Adrenal gland (tissue), 12 donors: ENCODE data around the gene SIDT2. TPM values are rescaled to one million over a fixed set of nuclear protein-coding genes. Genes with fewer than 3 reads are reported as not detected.

Source experiments
- DNase-seq, 7 donors: peaks; one replicate each; pipeline ENCODE4 v3.0.0-alpha.2; 2019 to 2020
- H3K27ac ChIP-seq, 5 donors: fragments of 200-600 bp; sonication (generic) in 4 of 5; 1 replicate in 3 of 5; 2 replicates in 2 of 5; pipeline versions ENCODE4 v1.5.1 to v1.8.0; 2016 to 2020; ENCODE audit warnings: mild to moderate bottlenecking in 1 of 5
- H3K27me3 ChIP-seq: fragments of 200-600 bp; 2 replicates; pipeline ENCODE4 v1.8.0; 2021
- H3K36me3 ChIP-seq, 2 donors: fragments of 200-600 bp; replicated peaks in 1 of 2; 1 replicate in 1 of 2; 2 replicates in 1 of 2; pipeline versions ENCODE4 v1.5.1 to v1.8.0; 2018 to 2022
- H3K4me1 ChIP-seq, 2 donors: fragments of 200-600 bp; replicated peaks in 1 of 2; 1 replicate in 1 of 2; 2 replicates in 1 of 2; pipeline versions ENCODE4 v1.5.1 to v1.8.0; 2018 to 2021
- H3K4me3 ChIP-seq, 4 donors: fragments of 200-600 bp; sonication (generic) in 3 of 4; one replicate each; pipeline ENCODE4 v1.5.1; 2016 to 2018
- H3K9me3 ChIP-seq, 3 donors: fragments of 200-600 bp; sonication (generic) in 1 of 3; replicated peaks in 1 of 3; 1 replicate in 2 of 3; 2 replicates in 1 of 3; pipeline versions ENCODE4 v1.5.1 to v1.8.0; 2016 to 2021
- POLR2A ChIP-seq, 2 donors: fragments of 450-650 bp; IDR thresholded peaks; one replicate each; pipeline ENCODE4 v1.6.1; 2017; ENCODE audit warnings: antibody characterized with exemption in 2 of 2, mild to moderate bottlenecking in 2 of 2, moderate library complexity in 1 of 2
- WGBS, 4 donors: extraction: QIAGEN DNeasy Blood & Tissue Kit in 2 of 4; methylation state at CpG; one replicate each; pipeline versions ENCODE4 v1.1.5 to v1.1.7; 2013 to 2017; 5-methylcytosine and 5-hydroxymethylcytosine counted together
- intact Hi-C, 2 donors: fragments of 100-400 bp; cut with DNase I; formaldehyde crosslinking; loops; one replicate each; pipeline versions ENCODE4 v1.14.1 to v1.15.0; 2022 to 2023
- polyA plus RNA-seq, 3 donors: library from polyadenylated mRNA; stranded (reverse); fragments of 200-250 nt in 2 of 3; fragments of 350-450 nt in 1 of 3; fragmentation: Illumina TruSeq in 1 of 3; extraction: RNeasy Lipid Tissue Mini Kit (QIAGEN cat#74804) in 1 of 3; gene quantifications; one replicate each; pipeline ENCODE4 v1.2.3, GENCODE V29; 2013 to 2014
- total RNA-seq, 9 donors: library from RNA; depleted of rRNA in 4 of 9; stranded (reverse); fragments of >200 nt in 4 of 9; fragments of 120-200 nt in 1 of 9; fragmentation: NEBNext Ultra II Directional in 1 of 9; extraction: Animal tissue kit (Norgen Biotek cat#: 25700) in 1 of 9; gene quantifications; one replicate each; pipeline versions ENCODE4 v1.1.0 to v1.2.4, GENCODE V29; 2013 to 2023
- TF ChIP-seq, protein P1 (sequence below), 6 experiments: fragments of 450-650 bp in 4 of 6; fragments of 200-600 bp in 2 of 6; sonication (generic) in 1 of 6; IDR thresholded peaks; 1 replicate in 5 of 6; 2 replicates in 1 of 6; pipeline versions ENCODE4 v1.5.1 to v1.8.0; 2016 to 2021; ENCODE audit warnings: antibody characterized with exemption in 6 of 6, mild to moderate bottlenecking in 2 of 6, moderate library complexity in 1 of 6
- donor health status: healthy with polysubstance abuse.
- donor health status: Bipolar disorder and iron deficiency.
- donor health status: DM: yes; HTN: yes; CAD: no.
- donor health status: DM: no; HTN: no; CAD: no.
- donor health status: DM: no; HTN: no; CAD: no.
- donor health status: DM: yes; HTN: yes; CAD: no.

The SIDT2 gene
- total and polyA plus RNA-seq, 12 donors: 23.4 to 87.1 (median 44.5) TPM

DNA sequence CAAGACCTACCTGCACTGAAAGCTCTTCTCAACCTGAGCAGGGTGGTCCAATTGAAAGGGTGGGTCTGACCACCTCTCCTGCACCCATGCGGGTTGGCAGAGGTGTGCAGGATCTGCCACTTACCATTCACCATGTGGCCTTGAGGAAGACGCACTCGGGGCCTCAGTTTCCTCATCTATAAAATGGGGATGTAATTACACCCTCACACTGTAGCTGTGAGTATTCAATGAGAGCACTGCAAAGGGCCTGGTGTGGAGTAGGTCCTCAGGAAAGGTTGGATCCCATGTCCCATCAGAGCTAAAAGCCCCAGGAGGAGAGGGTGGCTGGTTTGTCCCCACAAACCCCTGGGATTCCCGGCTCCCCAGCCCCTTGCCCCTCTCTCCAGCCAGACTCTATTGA, 20.1 kb downstream of the SIDT2 start:
- H3K9me3 ChIP-seq: no peaks in the 10 kb centered on the region
- peak overlapping the region in 1 of 4 donors; percentile 1 for H3K4me3 ChIP-seq
- TF ChIP-seq POLR2A (IDR thresholded peaks at IDR 0.05): no peak
- H3K27me3 ChIP-seq: no peaks in the 10 kb centered on the region
- intact Hi-C loops: no loop called here
- H3K27ac ChIP-seq: peak overlapping the region in 4 of 5 donors; percentile 43 to 92 (median 74)
- peaks cover 0 to 3% of the 10 kb centered on the region in 2 donors for H3K4me1 ChIP-seq
- DNase-seq: no peak
- WGBS, 4 donors: 63 to 81% (median 75%) methylated on average over 3 to 4 of the region's 4 CpGs
- peaks cover 0 to 34% of the 10 kb centered on the region in 2 donors for H3K36me3 ChIP-seq

DNA sequence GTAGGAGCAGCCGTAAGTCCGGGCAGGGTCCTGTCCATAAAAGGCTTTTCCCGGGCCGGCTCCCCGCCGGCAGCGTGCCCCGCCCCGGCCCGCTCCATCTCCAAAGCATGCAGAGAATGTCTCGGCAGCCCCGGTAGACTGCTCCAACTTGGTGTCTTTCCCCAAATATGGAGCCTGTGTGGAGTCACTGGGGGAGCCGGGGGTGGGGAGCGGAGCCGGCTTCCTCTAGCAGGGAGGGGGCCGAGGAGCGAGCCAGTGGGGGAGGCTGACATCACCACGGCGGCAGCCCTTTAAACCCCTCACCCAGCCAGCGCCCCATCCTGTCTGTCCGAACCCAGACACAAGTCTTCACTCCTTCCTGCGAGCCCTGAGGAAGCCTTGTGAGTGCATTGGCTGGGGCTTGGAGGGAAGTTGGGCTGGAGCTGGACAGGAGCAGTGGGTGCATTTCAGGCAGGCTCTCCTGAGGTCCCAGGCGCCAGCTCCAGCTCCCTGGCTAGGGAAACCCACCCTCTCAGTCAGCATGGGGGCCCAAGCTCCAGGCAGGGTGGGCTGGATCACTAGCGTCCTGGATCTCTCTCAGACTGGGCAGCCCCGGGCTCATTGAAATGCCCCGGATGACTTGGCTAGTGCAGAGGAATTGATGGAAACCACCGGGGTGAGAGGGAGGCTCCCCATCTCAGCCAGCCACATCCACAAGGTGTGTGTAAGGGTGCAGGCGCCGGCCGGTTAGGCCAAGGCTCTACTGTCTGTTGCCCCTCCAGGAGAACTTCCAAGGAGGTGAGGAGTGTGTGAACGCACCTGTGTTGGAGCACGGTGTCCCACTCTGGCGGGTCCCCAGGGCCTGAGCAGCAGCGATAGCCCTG, 20.7 kb downstream of the SIDT2 start, which contains the start of gene TAGLN:
Gene TAGLN (plus strand): TSS at position 318 of the 863 bp plus-strand sequence. CDS start 3,644 bp downstream, outside the sequence.
- peak within 1 kb of the TSS in 1 of 4 donors; percentile 47 for H3K4me3 ChIP-seq
- peaks cover 0 to 40% of the 10 kb centered on the region in 2 donors for H3K36me3 ChIP-seq
- H3K4me1 ChIP-seq: peaks cover 4 to 9% of the 10 kb centered on the region in 2 donors
- peak in 5 of 7 donors; percentile 44 to 86 (median 61) for DNase-seq
- peak; percentile 22 to 47 for TF ChIP-seq POLR2A (IDR thresholded peaks at IDR 0.05)
- TF ChIP-seq, protein P1, sequence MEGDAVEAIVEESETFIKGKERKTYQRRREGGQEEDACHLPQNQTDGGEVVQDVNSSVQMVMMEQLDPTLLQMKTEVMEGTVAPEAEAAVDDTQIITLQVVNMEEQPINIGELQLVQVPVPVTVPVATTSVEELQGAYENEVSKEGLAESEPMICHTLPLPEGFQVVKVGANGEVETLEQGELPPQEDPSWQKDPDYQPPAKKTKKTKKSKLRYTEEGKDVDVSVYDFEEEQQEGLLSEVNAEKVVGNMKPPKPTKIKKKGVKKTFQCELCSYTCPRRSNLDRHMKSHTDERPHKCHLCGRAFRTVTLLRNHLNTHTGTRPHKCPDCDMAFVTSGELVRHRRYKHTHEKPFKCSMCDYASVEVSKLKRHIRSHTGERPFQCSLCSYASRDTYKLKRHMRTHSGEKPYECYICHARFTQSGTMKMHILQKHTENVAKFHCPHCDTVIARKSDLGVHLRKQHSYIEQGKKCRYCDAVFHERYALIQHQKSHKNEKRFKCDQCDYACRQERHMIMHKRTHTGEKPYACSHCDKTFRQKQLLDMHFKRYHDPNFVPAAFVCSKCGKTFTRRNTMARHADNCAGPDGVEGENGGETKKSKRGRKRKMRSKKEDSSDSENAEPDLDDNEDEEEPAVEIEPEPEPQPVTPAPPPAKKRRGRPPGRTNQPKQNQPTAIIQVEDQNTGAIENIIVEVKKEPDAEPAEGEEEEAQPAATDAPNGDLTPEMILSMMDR (IDR thresholded peaks at IDR 0.05): no peak
- WGBS, 4 donors: 63 to 71% (median 69%) methylated on average over 7 to 34 of the region's 34 CpGs
- H3K9me3 ChIP-seq: no peaks in the 10 kb centered on the region
- H3K27me3 ChIP-seq: no peaks in the 10 kb centered on the region
- intact Hi-C loops: no loop called here
- peak within 1 kb of the TSS in 4 of 5 donors; percentile 48 to 92 (median 79) for H3K27ac ChIP-seq

GRCh38 chr11:117199916-117200812, 21.6 kb downstream of the SIDT2 start:
- intact Hi-C loops: no loop called here
- Histone ChIP-seq H3K27me3 (no peaks in the 10 kb centered on the region), H3K27ac (peak overlapping the region in 4 of 5 donors; percentile 48 to 92 (median 77)), H3K4me1 (peaks cover 12 to 18% of the 10 kb centered on the region in 2 donors), H3K4me3 (peak overlapping the region in 1 of 4 donors; percentile 47), H3K9me3 (no peaks in the 10 kb centered on the region), H3K36me3 (peaks cover 0 to 46% of the 10 kb centered on the region in 2 donors)
- TF ChIP-seq POLR2A (IDR thresholded peaks at IDR 0.05): no peak
- TF ChIP-seq, protein P1 (IDR thresholded peaks at IDR 0.05): no peak
- no peak for DNase-seq
- 49 to 59% (median 58%) methylated on average over 6 to 13 of the region's 13 CpGs for WGBS, 4 donors

DNA sequence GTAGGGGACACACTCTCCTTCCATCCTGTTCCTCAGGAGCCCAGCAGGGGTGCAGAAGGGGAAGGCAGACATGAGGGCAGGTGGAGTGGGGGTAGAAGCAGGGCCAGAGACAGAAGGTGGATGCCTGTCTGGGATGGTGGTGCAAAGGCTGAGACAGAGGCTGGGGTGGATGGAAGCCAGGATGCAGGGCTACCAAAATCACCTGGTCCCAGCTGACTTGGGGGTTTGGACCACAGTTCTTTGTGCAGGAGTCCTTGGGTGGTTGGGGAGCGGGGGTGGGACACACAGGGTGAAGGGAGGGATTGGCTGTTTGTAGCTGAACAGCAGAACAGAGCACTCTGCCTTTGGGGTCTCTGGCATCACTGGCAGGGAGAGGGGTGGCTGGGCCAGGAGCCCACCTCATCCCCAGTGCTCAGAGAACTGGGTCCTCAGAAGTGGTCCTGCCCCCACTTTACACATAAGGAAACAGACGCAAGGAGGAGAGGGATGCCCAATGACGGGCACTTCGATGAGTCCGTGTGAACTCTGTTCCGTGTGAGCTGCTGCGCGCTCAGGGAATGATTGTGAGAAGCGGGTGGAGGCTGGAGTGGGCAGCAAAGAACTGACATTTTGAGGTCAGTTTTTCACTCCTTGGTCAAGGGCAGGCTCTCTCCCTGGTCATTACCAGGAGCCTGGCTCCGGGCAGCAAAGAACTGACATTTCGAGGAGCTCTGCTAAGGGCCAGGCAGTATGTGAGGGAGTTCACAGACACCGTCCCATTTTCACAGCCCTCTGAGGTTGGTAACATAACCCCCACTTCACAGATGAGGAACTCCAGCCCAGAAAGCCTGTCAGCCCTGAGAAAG, 22.5 kb downstream of the SIDT2 start:
- peak overlapping the region in 4 of 5 donors; percentile 48 to 92 (median 77) for H3K27ac ChIP-seq
- H3K9me3 ChIP-seq: no peaks in the 10 kb centered on the region
- H3K4me1 ChIP-seq: peaks cover 16 to 22% of the 10 kb centered on the region in 2 donors
- peak overlapping the region in 1 of 4 donors; percentile 47 for H3K4me3 ChIP-seq
- DNase-seq: no peak
- intact Hi-C loops: no loop called here
- H3K27me3 ChIP-seq: no peaks in the 10 kb centered on the region
- peaks cover 0 to 41% of the 10 kb centered on the region in 2 donors for H3K36me3 ChIP-seq
- WGBS, 4 donors: 44 to 64% (median 47%) methylated on average over 12 of the region's 12 CpGs
- TF ChIP-seq POLR2A (IDR thresholded peaks at IDR 0.05): no peak
- TF ChIP-seq, protein P1 (IDR thresholded peaks at IDR 0.05): no peak
